ENCODE results near the gene KRTAP12-1.

The KRTAP12-1 gene

DNA sequence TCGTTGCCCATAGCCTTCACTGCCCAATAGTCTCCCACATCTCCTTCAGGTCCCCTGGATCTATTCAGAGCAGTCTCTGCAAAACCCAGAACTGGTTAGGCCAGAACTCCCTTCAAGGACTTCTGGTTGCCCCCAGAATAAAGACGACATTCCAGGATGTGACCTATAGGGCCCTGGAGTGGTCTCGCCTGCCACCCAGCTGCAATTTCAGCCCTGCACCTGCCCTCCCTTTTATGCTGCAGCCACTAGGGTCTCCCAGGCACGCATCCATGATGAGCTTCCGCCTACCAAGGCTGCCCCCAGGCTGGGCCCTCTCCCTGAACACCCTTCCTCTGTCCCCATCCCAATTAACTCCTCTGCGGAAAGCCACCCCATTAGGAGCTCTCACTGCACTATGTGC is 36.6 kb upstream of the KRTAP12-1 start:
- no peak for ATAC-seq
- no peak for TF ChIP-seq GLIS3 (CRISPR knock-in tag; IDR thresholded peaks at IDR 0.05)
- TF ChIP-seq PATZ1 (CRISPR knock-in tag; IDR thresholded peaks at IDR 0.05; ENCODE audit: borderline replicate concordance) = no peak
- TF ChIP-seq, protein P1, sequence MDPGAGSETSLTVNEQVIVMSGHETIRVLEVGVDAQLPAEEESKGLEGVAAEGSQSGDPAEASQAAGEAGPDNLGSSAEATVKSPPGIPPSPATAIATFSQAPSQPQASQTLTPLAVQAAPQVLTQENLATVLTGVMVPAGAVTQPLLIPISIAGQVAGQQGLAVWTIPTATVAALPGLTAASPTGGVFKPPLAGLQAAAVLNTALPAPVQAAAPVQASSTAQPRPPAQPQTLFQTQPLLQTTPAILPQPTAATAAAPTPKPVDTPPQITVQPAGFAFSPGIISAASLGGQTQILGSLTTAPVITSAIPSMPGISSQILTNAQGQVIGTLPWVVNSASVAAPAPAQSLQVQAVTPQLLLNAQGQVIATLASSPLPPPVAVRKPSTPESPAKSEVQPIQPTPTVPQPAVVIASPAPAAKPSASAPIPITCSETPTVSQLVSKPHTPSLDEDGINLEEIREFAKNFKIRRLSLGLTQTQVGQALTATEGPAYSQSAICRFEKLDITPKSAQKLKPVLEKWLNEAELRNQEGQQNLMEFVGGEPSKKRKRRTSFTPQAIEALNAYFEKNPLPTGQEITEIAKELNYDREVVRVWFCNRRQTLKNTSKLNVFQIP (CRISPR knock-in tag; IDR thresholded peaks at IDR 0.05; ENCODE audit: borderline replicate concordance, low read depth) = no peak
- TF ChIP-seq ISL1 (CRISPR knock-in tag; IDR thresholded peaks at IDR 0.05) = no peak
- no peak for TF ChIP-seq OSR1 (CRISPR knock-in tag; IDR thresholded peaks at IDR 0.05)
- no peak for TF ChIP-seq ZC3H10 (CRISPR knock-in tag; IDR thresholded peaks at IDR 0.05)

DNA sequence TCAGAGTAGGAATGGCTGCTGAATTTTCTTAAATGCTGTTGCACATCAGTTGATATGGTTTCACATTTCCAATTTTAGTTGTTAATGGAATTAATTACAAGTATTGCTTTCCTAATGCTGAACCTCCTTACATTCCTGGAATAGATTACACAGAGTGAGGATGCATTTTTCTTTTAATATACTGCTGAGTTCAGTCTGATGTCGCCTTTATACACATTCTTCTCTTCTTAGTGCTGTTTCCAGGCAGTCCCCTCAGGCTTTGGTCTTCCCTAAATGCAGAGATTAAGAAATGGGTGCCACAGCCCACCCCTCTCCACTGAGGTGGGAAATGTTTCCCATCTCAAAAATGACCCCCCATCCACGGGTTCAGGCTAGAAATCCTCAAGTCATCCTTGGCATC is 36.1 kb upstream of the KRTAP12-1 start:
- no peak for TF ChIP-seq ZNF8 (CRISPR knock-in tag; IDR thresholded peaks at IDR 0.05)
- no peak for TF ChIP-seq ZFP3 (CRISPR knock-in tag; IDR thresholded peaks at IDR 0.05)
- no peak for TF ChIP-seq TSHZ2 (CRISPR knock-in tag; IDR thresholded peaks at IDR 0.05)
- no peak for TF ChIP-seq SNAI2 (CRISPR knock-in tag; IDR thresholded peaks at IDR 0.05)
- TF ChIP-seq PATZ1 (CRISPR knock-in tag; IDR thresholded peaks at IDR 0.05; ENCODE audit: borderline replicate concordance) = no peak
- TF ChIP-seq RARB (CRISPR knock-in tag; IDR thresholded peaks at IDR 0.05) = no peak
- TF ChIP-seq PPARA (CRISPR knock-in tag; IDR thresholded peaks at IDR 0.05; ENCODE audit: borderline replicate concordance) = no peak
- TF ChIP-seq GLIS3 (CRISPR knock-in tag; IDR thresholded peaks at IDR 0.05) = no peak
- no peak for ATAC-seq

- TF ChIP-seq, protein P1 (CRISPR knock-in tag; IDR thresholded peaks at IDR 0.05; ENCODE audit: borderline replicate concordance, low read depth) = no peak
- TF ChIP-seq ISL1 (CRISPR knock-in tag; IDR thresholded peaks at IDR 0.05) = no peak
- no peak for TF ChIP-seq ZNF70 (CRISPR knock-in tag; IDR thresholded peaks at IDR 0.05)
- no peak for TF ChIP-seq ZNF8 (CRISPR knock-in tag; IDR thresholded peaks at IDR 0.05)
- TF ChIP-seq TSHZ2 (CRISPR knock-in tag; IDR thresholded peaks at IDR 0.05) = no peak
- no peak for TF ChIP-seq SNAI2 (CRISPR knock-in tag; IDR thresholded peaks at IDR 0.05)
- no peak for TF ChIP-seq GLIS3 (CRISPR knock-in tag; IDR thresholded peaks at IDR 0.05)
- TF ChIP-seq ZNF565 (CRISPR knock-in tag; conservative IDR thresholded peaks at IDR 0.05; ENCODE audit: low read depth) = no peak
- no peak for TF ChIP-seq PPARA (CRISPR knock-in tag; IDR thresholded peaks at IDR 0.05; ENCODE audit: borderline replicate concordance)
- no peak for TF ChIP-seq BACH2 (CRISPR knock-in tag; IDR thresholded peaks at IDR 0.05; ENCODE audit: borderline replicate concordance)
- no peak for TF ChIP-seq RARB (CRISPR knock-in tag; IDR thresholded peaks at IDR 0.05)
These were observed 35.0 kb upstream of the KRTAP12-1 start for GRCh38 chr21:44716984-44717383.

More at GRCh38 chr21:44716984-44717383, 35.0 kb upstream of the KRTAP12-1 start:
- ATAC-seq = no peak

All from SK-N-SH treated with all-trans-retinoic acid at 6 μM for 48 hours (cell line).